ENCODE data around the gene HMGB2.

DNA sequence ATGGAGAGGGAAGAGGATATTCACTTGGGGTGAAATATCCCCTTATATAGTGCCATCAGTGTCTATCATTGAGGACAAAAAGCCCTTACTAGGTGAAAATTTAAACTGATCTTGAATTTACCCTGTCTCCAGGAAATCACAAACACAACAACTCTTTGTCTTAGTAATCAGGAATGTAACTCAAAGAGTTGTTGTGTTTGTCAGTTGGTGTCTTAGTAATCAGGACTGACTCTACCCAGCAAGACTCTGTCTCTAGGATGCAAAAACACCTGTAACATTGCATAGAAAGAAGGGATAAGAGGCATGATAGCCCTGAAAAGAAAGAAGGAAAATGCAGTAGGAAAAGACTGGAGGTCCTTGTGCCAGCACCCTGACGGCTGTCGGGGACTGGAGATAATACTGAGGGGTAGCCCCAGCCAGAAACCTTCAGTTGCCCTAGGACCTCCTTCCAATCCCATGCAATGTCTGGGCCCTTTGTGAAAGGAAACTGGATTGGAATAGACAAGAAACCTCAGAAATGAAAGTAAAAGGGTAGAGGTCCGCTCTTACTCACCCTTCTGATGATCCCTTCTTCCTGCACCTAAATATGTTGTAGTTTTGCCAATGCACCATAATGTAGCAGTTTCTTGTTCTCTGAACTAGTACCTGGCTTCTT lies 45.3 kb downstream of the HMGB2 start:
- TF ChIP-seq POLR2A (IDR thresholded peaks at IDR 0.05; ENCODE audit: low read depth, low read length): no peak
- no peak for TF ChIP-seq POLR2AphosphoS5 (IDR thresholded peaks at IDR 0.05; ENCODE audit: low read depth, low read length)
- no peak for TF ChIP-seq TAF1 (IDR thresholded peaks at IDR 0.05; ENCODE audit: low read depth, low read length)
- no peak for TF ChIP-seq POU2F2 (IDR thresholded peaks at IDR 0.05; ENCODE audit: low read depth, low read length)
- no peak for TF ChIP-seq SPI1 (IDR thresholded peaks at IDR 0.05; ENCODE audit: low read depth, low read length)

Measured in GM12891 (cell line).